ENCODE data around the gene IL2RG. TPM values are rescaled to one million over a fixed set of nuclear protein-coding genes. Genes with fewer than 3 reads are reported as not detected.

IL2RG gene
- total and polyA plus RNA-seq, 10 of the 15 experiments (the other 5 are each of a cell fraction or from before 2014, with no cell fraction given), result 63.9 to 686 (median 183) TPM

DNA sequence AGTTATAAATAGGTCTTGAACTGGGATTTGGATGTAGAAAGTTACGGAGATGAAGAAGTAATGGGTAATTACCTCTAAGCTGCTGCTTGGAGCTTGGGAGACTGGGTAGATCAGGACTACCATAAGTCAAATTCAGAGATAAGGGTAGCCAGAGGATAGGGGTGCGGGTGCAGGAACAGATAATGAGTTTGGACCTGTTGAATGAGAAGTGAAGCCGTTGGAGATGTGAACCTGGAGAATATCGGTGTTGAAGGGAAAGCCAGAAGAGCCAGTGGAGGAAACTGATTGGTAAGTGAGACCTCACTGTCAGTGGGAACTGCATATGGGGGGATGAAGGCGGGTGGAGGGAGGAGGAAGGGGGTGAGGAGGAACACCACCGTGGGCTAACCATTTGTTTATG, 16.3 kb downstream of the IL2RG start:
- in situ Hi-C loops (cut with MboI), result no loop called here
- peak overlapping the region; percentile 90 for H3K4me2 ChIP-seq (ENCODE audit: control insufficient read depth, insufficient read depth)
- no peaks in the 10 kb centered on the region for H3K9me3 ChIP-seq (replicated peaks; ENCODE audit: control insufficient read depth, insufficient read depth, low read length)
- no peaks in the 10 kb centered on the region for H4K20me1 ChIP-seq (ENCODE audit: control insufficient read depth, insufficient read depth)
- peak overlapping the region; percentile 91 for H2AFZ ChIP-seq (ENCODE audit: control insufficient read depth, low read depth, low read length)
- WGBS (ENCODE audit: insufficient coverage, insufficient replicate concordance, low lambda C conversion rate, missing lambda C conversion rate), result 21% methylated on average over 6 of the region's 6 CpGs
- no peaks in the 10 kb centered on the region for H3K79me2 ChIP-seq (ENCODE audit: control insufficient read depth, insufficient read depth, low read length)
- FAIRE-seq (no peak), ATAC-seq (no peak), DNase-seq (ENCODE audit: low read depth, low spot score) (no peak)
- intact Hi-C loops (cut with micrococcal nuclease; ENCODE audit: unreplicated experiment), result loop anchor here (10.0 kb wide), 1 partner anchor 190 kb away; the partner anchor contains the start of gene NONO
- H3K27me3 ChIP-seq (replicated peaks in 1 of 2; ENCODE audit: control insufficient read depth in 2 of 2, insufficient read depth in 2 of 2, low read length in 1 of 2), result no peaks in the 10 kb centered on the region
- SMC1A ChIA-PET (ENCODE audit: uncharacterized antibody, unreplicated experiment), result interaction anchor here (1.0 kb wide), 1 partner anchor 34 kb away, joined by 3 read pairs; no protein-coding TSS in a partner anchor
- RAD21 ChIA-PET (ENCODE audit: unreplicated experiment), result no interaction called here
- H3K4me1 ChIP-seq (ENCODE audit: control insufficient read depth, insufficient read depth, low read length), result no peaks in the 10 kb centered on the region
- TSS peak; percentile 81 for BruUV-seq (replicated peaks)
- peak overlapping the region; percentile 64 for H3K9ac ChIP-seq (ENCODE audit: control insufficient read depth, insufficient read depth, low read length)
- no peaks in the 10 kb centered on the region for H3K36me3 ChIP-seq (ENCODE audit: control insufficient read depth in 2 of 2, insufficient read depth in 2 of 2, low read length in 1 of 2)
- H3K4me3 ChIP-seq, result peak overlapping the region; percentile 69; the same call in 1 of the 2 replicates
- H3K27ac ChIP-seq (ENCODE audit: control insufficient read depth, insufficient read depth), result peak overlapping the region; percentile 24; the same call in 1 of the 2 replicates
- POLR2A ChIA-PET, result no interaction called here
- CTCF ChIA-PET, result no interaction called here
- TF ChIP-seq SIN3A (IDR thresholded peaks at IDR 0.05; ENCODE audit: low read depth, low read length), result no peak

DNA sequence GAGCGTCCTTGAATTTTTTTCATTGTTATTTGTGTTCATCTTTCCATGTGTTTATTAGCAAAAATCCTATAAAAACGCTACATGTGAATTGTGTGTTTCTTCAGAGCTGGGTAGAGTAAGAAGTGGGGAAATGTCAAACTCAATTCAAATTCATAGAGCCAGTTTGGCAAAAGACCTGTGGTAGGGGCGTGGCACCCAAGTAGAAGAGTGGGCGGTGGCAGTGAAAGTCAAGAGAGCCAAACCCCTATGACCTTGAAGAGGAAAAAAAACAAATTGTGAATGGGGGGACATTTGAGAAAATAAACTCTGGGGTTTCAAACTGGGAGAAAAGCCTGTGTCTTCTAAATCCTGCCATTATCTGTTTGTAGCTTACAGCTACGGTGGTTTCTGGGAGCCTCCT, 20.1 kb downstream of the IL2RG start:
- no peak for ATAC-seq
- Histone ChIP-seq H4K20me1 (ENCODE audit: control insufficient read depth, insufficient read depth) (no peaks in the 10 kb centered on the region), H3K9me3 (replicated peaks; ENCODE audit: control insufficient read depth, insufficient read depth, low read length) (no peaks in the 10 kb centered on the region), H3K27ac (ENCODE audit: control insufficient read depth, insufficient read depth) (no peak overlapping the region), H2AFZ (ENCODE audit: control insufficient read depth, low read depth, low read length) (no peak overlapping the region), H3K79me2 (ENCODE audit: control insufficient read depth, insufficient read depth, low read length) (no peaks in the 10 kb centered on the region), H3K4me1 (ENCODE audit: control insufficient read depth, insufficient read depth, low read length) (no peaks in the 10 kb centered on the region), H3K36me3 (ENCODE audit: control insufficient read depth in 2 of 2, insufficient read depth in 2 of 2, low read length in 1 of 2) (no peaks in the 10 kb centered on the region), H3K4me3 (no peak overlapping the region), H3K27me3 (replicated peaks in 1 of 2; ENCODE audit: control insufficient read depth in 2 of 2, insufficient read depth in 2 of 2, low read length in 1 of 2) (no peaks in the 10 kb centered on the region), H3K9ac (ENCODE audit: control insufficient read depth, insufficient read depth, low read length) (no peak overlapping the region), H3K4me2 (ENCODE audit: control insufficient read depth, insufficient read depth) (no peak overlapping the region)
- WGBS (ENCODE audit: insufficient coverage, insufficient replicate concordance, low lambda C conversion rate, missing lambda C conversion rate), result 52% methylated on average over 5 of the region's 5 CpGs
- ChIA-PET POLR2A (no interaction called here), SMC1A (ENCODE audit: uncharacterized antibody, unreplicated experiment) (interaction anchor here (1.2 kb wide), 1 partner anchor 27 kb away, joined by 3 read pairs; the partner anchor contains the start of gene MED12), CTCF (no interaction called here), RAD21 (ENCODE audit: unreplicated experiment) (no interaction called here)
- no peak for TF ChIP-seq RUNX3 (IDR thresholded peaks at IDR 0.05; ENCODE audit: low read length)
- DNase-seq (ENCODE audit: low read depth, low spot score), result no peak
- no peak for FAIRE-seq
- in situ Hi-C loops (cut with MboI) (no loop called here), intact Hi-C loops (cut with micrococcal nuclease; ENCODE audit: unreplicated experiment) (loop anchor here (10.0 kb wide), 1 partner anchor 194 kb away; the partner anchor contains the start of gene NONO)
- no TSS peak for BruUV-seq (replicated peaks)

All from GM12878 (cell line).